Measurements from ENCODE around the gene IGLL1.

Gene IGLL1

DNA sequence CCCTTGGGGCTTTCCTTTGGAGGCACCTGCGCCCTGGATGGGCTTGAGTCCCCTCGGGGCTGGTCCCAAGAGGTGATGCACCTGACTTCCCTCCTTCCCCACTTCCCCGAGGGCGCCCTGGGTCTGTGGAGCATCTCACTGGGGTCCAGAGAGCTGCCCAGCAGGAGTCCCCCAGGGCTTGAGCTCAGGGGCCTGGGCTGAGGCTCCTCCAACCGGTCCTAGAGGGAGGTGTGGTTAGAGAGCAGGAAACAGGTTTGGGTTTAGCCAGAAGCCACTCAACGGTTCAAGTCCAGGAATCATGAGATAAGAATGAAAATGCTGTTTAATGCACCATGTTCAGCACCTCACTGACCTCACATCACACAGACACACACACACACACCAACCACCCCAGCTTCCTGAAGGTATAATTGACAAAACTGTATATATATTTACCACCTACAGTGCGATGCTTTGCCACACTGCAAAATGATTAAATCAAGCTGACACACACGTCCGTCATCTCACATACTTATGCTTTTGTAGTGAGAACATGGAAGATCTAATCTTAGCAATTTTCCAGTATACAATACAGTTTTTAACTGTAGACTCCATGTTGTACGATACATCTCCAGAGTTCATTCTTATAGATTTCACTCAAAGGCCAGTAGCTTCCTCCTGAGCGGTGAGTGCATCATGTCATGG lies 628 bp upstream of the IGLL1 start:
- no peaks in the 10 kb centered on the region for H3K36me3 ChIP-seq (replicated peaks)
- no peak for DNase-seq
- H3K27me3 ChIP-seq (replicated peaks): peaks cover 2% of the 10 kb centered on the region
- in situ Hi-C loops (cut with HindIII; ENCODE audit: low pct_ligation_motif_present, low sequenced_read_pairs): no loop called here
- TF ChIP-seq, protein P1, sequence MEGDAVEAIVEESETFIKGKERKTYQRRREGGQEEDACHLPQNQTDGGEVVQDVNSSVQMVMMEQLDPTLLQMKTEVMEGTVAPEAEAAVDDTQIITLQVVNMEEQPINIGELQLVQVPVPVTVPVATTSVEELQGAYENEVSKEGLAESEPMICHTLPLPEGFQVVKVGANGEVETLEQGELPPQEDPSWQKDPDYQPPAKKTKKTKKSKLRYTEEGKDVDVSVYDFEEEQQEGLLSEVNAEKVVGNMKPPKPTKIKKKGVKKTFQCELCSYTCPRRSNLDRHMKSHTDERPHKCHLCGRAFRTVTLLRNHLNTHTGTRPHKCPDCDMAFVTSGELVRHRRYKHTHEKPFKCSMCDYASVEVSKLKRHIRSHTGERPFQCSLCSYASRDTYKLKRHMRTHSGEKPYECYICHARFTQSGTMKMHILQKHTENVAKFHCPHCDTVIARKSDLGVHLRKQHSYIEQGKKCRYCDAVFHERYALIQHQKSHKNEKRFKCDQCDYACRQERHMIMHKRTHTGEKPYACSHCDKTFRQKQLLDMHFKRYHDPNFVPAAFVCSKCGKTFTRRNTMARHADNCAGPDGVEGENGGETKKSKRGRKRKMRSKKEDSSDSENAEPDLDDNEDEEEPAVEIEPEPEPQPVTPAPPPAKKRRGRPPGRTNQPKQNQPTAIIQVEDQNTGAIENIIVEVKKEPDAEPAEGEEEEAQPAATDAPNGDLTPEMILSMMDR (IDR thresholded peaks at IDR 0.05; ENCODE audit: low read depth, low read length, missing control alignments): no peak
- no peak overlapping the region for H3K4me3 ChIP-seq (ENCODE audit: low read depth, low read length)
- no peak overlapping the region for H3K27ac ChIP-seq

DNA sequence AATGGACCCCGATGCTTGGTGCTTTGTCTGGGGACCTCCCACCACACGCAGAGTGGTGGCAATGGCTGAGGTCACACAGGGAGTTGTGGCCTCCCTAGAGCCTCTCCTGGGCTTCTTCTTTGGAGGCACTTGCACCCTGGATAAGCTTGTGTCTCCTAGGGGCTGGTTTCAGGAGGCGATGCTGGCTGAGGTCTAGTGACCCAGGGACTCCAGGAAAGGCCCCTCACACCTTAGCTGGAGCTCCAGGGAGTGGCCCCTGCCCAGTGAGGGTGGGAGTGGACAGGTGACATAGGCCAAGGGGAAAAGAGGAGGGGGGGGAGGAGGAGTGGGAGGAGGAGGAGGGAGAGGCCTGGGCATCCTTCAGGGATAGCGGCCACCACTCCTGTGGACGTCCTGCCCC lies 810 bp downstream of the IGLL1 start:
- in situ Hi-C loops (cut with HindIII; ENCODE audit: low pct_ligation_motif_present, low sequenced_read_pairs): no loop called here
- Histone ChIP-seq H3K27me3 (replicated peaks) (no peaks in the 10 kb centered on the region), H3K36me3 (replicated peaks) (no peaks in the 10 kb centered on the region), H3K27ac (no peak overlapping the region), H3K4me3 (ENCODE audit: low read depth, low read length) (no peak overlapping the region)
- DNase-seq: no peak
- TF ChIP-seq, protein P1 (IDR thresholded peaks at IDR 0.05; ENCODE audit: low read depth, low read length, missing control alignments): no peak

DNA sequence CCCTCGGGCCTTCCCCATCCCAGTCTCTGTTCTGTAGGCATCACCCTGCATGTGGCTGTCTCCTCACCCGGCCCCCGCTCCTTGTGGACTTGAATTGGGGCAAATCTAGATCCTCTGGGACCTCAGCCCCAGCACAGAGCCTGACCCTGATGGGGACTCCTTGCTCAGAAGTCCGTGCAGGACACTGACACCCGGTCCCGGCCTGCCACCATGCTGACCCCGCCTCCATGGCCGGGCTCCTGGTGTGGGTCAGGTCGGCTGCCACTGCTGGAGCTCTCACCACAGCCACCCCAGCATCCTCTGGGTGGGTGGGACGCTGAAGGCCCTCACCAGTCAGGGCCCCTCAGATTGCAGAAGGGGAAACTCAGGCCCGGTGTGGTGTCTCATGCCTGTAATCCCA lies 1.8 kb downstream of the IGLL1 start:
- DNase-seq: no peak
- Histone ChIP-seq H3K36me3 (replicated peaks) (no peaks in the 10 kb centered on the region), H3K27ac (no peak overlapping the region), H3K4me3 (ENCODE audit: low read depth, low read length) (no peak overlapping the region), H3K27me3 (replicated peaks) (no peaks in the 10 kb centered on the region)
- in situ Hi-C loops (cut with HindIII; ENCODE audit: low pct_ligation_motif_present, low sequenced_read_pairs): no loop called here
- TF ChIP-seq, protein P1 (IDR thresholded peaks at IDR 0.05; ENCODE audit: low read depth, low read length, missing control alignments): no peak

DNA sequence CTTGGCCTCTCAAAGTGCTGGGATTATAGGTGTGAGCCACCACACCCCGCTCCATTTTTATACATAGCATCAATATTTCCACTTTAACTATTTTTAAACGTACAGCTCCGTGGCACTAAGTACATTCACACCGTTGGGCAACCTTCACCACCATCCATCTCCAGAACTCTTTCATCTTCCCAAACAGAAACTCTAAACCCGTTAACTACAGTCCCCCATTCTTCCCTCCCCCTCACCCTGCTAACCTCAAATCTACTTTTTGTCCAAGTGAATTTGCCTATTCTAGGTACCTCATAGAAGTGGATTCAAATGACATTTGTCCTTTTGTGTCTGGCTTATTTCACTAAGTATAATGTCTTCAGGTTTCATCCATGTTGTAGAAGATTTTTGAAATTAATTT lies 3.4 kb downstream of the IGLL1 start:
- no peak overlapping the region for H3K4me3 ChIP-seq (ENCODE audit: low read depth, low read length)
- H3K27ac ChIP-seq: no peak overlapping the region
- no peaks in the 10 kb centered on the region for H3K36me3 ChIP-seq (replicated peaks)
- no peak for DNase-seq
- TF ChIP-seq, protein P1 (IDR thresholded peaks at IDR 0.05; ENCODE audit: low read depth, low read length, missing control alignments): no peak
- in situ Hi-C loops (cut with HindIII; ENCODE audit: low pct_ligation_motif_present, low sequenced_read_pairs): no loop called here
- H3K27me3 ChIP-seq (replicated peaks): no peaks in the 10 kb centered on the region

DNA sequence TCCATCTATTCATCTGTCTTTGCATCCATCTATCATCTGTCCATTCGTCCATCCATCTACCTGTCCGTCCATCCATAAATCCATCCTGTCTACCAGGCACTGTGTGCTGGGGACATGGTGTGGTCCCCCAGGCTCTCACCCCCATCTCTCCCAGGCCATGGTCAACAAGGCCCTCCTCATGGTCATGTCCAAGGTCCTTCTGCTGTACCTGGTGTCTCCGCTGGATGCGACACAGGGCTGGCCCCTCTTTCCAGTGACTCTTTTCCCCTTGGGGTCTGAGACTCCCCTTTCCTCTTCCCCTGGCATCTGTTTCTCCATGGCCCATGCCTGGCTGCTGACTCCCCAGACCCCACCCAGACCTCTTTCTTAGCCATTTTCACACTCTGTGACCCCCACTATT lies 4.5 kb downstream of the IGLL1 start:
- H3K36me3 ChIP-seq (replicated peaks): no peaks in the 10 kb centered on the region
- no peaks in the 10 kb centered on the region for H3K27me3 ChIP-seq (replicated peaks)
- TF ChIP-seq, protein P1 (IDR thresholded peaks at IDR 0.05; ENCODE audit: low read depth, low read length, missing control alignments): no peak
- no peak overlapping the region for H3K4me3 ChIP-seq (ENCODE audit: low read depth, low read length)
- in situ Hi-C loops (cut with HindIII; ENCODE audit: low pct_ligation_motif_present, low sequenced_read_pairs): no loop called here
- H3K27ac ChIP-seq: no peak overlapping the region
- no peak for DNase-seq

DNA sequence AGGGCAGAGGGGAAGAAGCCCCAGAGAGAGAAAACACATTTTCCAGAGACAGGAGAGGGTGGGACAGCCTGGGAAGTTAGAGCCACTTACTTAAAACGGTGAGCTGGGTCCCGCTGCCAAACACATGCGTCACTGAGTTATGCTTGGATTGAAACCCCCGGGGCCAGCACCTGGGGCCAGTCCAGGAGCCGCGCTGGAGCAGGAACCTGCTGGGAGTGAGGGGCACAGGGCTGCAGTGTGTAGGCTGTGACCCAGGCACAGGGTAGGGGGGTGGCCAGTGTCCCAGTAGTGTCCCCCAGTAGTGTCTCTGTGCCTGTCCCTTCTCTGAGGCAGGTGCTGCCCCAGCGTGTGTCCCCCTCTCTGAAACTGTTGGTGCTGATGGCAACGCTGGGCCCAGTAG lies 5.2 kb downstream of the IGLL1 start:
- TF ChIP-seq, protein P1 (IDR thresholded peaks at IDR 0.05; ENCODE audit: low read depth, low read length, missing control alignments): no peak
- Histone ChIP-seq H3K36me3 (replicated peaks) (no peaks in the 10 kb centered on the region), H3K27me3 (replicated peaks) (no peaks in the 10 kb centered on the region), H3K4me3 (ENCODE audit: low read depth, low read length) (no peak overlapping the region), H3K27ac (no peak overlapping the region)
- DNase-seq: no peak
- in situ Hi-C loops (cut with HindIII; ENCODE audit: low pct_ligation_motif_present, low sequenced_read_pairs): no loop called here

Measured in brain microvascular endothelial cell (primary cell).